NCI-H2107 treated with DMSO at 0.1 percent for 48 hours (cell line): ENCODE measurements around the gene CUL4A.
A peak's percentile ranks its signal among the peaks of the same experiment; 100 is the strongest.
"Not testable (repeated sequence)": the region's sequence is repeated elsewhere in the genome, so short reads cannot be mapped to it uniquely, and the experiment has no call there.

Experiments used
- DNase-seq: peaks from one replicate; lab custom pipeline; 2025; ENCODE audit not compliant: unreplicated experiment; lab: John Stamatoyannopoulos, UW

CUL4A gene

DNA sequence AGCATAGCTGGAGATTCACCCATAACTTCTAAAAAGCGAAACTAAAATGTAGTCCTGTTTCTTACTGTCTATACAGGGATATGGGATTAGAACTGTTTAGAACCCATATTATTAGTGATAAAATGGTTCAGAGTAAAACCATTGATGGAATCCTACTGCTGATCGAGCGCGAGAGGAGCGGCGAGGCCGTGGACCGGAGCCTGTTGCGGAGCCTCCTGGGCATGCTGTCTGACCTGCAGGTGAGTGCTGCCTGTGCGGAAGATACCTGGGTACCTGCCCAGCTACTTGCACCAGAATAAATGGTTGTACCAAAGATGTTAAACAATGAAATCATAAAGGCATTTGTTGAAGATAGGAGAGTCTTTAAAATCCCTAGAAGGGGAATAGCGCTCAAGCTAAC, 23.7 kb downstream of the CUL4A start:
- no peak for DNase-seq

DNA sequence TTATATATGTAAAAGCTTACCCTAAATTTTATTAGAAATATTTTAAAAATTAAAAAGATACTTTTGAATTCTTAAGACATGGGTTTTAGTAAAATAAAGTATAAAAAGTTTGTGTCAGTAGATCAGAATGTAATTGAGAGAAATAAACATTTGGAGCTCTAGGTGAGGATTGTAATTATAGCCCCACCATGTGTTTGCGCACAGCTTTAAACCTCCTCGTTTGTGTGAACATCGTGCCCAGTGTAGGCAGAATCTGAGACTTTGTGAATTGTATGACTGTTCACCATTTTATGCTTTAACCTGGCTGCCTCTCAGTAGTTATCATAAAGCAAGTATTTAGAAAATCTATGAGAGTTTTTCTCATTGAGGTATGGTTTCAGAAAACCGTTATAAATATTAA, 29.1 kb downstream of the CUL4A start:
- no peak for DNase-seq

DNA sequence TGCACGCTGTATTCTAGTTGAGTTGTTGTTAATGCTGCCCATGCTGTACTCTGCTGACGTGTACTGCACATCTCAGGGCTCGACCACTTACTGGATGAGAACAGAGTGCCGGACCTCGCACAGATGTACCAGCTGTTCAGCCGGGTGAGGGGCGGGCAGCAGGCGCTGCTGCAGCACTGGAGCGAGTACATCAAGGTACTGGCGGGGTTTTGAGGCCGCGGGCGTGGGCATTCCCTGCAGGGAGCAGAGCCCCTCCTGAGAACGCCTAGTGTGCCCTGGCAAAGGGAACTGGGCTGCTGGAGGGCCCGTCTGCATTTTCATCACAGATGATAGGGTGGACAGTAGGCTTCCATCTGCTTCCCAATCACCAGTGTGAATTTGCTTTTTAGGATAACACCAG, 29.9 kb downstream of the CUL4A start:
- no peak for DNase-seq

DNA sequence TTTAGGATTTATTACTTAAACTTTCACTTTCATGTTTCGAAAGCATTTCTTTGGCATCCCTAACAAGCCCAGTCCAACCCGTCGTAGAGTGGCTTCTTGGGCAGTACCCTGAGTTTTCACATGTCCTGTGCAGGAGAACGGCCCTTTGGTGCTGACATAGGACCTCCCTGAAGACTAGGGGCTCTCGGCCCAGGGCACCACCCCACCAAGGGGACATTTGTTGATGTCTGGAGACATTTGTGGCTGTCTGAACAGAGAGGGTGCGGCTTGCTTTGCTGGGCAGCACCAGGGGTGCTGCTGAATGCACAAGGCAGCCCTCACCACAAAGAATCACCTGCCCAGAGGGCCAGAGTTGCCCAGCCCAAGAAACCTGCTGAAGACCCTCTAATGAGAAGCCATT, 30.6 kb downstream of the CUL4A start:
- no peak for DNase-seq

DNA sequence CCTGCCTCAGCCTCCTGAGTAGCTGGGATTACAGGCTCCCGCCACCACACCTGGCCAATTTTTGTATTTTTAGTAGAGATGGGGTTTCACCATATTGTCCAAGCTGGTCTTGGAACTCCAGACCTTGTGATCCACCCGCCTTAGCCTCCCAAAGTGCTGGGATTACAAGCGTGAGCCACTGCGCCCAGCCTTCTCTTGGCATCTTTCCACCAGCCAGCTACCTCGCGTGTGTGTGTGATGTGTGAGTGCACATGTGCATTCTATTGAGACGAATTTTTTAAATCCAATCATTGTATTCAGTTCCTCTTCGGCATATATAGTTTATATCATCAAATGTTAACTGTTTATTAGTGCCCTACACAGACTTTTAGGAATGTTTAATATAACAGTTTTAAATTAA, 32.2 kb downstream of the CUL4A start:
- DNase-seq = not testable (repeated sequence)

DNA sequence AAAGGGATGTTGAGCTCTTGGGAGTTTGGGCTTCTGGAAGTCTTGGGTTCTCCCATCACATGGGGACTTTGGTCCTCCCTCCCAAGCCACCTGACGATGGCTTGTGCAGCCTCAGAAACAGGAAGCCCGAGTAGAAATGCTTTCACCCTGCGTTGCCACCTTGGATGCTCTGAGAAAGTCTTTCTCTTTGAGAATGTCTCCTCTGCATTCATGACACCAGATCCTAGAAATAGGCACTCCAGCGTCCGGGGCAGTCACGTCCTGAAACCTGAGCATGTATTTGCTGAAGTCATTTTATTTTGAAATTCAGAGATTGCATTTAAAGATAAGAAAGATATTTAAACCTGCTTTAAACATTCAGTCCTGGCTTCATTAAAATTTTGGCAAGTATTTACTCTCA, 34.4 kb downstream of the CUL4A start:
- no peak for DNase-seq

DNA sequence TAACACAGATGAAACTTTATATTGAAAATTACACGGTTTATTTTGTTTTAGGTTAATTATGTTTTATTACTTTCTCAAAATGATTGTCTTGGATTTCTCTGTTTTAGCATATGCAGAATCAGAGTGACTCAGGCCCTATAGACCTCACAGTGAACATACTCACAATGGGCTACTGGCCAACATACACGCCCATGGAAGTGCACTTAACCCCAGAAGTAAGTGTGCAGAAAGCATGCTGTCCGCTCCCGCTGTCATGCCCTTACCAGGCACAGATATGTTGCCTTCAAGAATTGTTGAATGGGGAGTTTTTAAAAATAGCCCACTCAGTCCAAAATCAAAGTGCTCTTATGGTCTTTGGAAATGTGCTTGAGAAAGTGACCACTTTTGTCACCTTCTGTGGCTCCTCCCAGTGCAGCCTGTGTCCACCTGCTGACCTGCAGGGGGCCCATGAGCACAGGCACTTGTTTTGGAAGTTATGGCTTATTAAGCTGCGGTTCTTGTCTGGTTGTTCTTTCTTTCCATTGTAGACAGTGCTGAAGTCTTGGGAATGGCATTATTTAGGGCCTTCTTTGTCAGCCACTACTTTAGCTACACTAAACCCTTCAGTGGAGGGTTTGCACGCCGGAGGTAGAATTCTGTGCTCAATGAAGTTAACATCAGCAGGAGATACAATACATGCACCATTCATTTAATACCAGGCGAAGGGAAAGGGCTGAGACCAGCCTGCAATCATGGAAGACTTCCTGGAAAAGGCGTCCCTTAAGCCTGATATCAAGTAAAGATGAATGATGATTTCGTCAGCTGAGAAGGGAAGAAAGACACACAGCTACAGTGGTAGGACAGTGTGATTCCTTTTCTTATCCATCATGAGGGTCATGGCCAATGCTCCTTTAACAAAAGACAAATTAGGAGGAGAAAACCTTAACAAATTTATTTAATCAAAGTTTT, 36.7 kb downstream of the CUL4A start:
- no peak for DNase-seq

DNA sequence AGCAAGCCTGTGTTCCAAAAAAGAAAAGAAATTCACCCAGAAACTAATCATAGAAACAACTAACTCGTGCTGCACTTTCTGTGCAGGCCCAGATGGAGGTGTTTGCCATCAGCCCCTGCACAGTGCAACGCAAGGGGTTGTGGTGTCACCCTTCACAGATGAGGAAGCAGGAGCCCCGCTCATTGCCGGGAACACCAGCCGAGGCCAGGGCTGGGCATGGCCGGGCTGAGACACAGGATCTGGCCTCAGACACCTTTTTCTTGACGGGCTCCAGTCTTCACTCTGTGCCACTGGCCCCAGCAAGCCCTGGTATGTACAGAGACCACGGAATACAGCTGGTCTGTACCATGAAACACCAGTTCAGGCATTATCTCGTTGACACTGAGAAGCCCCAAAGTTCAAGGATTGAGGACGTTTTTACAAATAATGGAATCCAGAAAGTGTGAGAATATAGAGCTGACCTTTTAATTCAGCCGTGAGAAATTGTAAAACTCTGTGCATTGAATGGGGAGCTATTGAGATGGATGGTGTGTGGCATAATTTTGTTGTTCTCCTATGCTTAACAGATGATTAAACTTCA, 43.2 kb downstream of the CUL4A start:
- no peak for DNase-seq

DNA sequence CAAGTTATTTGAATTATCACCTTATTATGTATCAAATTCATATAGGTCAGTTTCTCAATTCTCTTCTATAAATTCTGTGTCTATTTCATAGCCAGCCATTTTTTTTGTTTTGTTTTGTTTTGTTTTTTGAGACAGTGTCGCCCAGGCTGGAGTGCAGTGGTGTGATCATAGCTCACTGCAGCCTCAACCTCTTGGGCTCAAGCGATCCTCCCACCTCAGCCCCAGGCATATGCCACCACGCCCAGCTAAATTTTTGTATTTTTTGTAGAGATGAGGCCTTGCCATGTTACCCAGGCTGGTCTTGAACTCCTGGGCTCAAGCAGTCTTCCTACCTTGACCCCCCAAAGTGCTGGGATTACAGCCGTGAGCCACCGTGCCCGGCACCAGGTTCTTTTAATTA, 48.5 kb downstream of the CUL4A start:
- DNase-seq = not testable (repeated sequence)

DNA sequence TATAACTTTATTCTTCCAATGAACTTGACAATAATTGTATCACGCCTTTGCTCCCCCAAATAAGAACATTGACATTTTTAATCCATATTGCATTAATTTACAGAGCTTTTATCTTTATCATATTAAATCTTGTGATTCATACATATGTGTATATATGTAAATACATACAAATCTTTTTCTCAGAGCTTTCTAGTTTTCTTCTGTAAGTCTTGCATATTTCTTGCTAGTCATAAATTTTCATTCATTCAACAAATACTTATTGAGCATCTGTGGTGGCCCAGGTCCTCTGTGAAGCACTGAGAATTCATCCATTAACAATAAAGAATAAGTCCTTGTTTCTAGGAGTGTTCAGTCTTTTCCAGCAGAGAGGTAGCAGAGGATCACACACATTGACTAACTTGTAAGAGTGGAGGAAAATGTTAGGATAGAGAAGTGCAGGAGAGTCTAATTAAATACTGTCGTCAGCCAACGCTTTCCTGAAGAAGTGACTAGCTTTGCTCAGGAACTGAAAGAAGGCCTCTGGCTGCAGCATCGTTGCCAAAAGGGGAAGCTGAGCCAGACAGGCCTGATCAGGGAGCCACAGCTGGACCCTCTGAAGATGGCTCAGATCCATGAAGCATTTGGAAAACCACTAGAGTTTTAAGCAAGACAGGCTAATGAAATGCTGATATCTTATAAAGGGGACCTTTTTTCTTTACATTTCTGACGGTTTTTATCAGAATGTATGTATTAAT, 49.1 kb downstream of the CUL4A start:
- DNase-seq = no peak

DNA sequence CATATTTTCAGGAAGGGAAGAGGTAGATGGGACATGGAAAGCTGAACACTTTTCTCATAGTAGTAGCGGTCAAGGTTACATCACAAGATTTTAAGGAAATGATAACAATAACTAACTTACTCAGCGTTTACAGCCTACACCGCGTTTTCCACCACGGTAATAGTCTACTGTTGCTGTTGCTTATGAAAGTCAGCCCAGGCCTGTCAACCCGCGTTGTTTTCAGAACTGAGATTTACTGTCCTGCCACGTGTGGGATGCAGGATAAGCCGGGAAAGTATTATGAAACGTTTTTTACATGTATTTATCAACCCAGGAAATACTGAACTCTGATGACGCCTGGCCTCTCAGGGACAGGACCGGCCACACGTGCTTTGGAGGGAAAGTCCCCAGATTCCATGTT, 51.6 kb downstream of the CUL4A start:
- no peak for DNase-seq

DNA sequence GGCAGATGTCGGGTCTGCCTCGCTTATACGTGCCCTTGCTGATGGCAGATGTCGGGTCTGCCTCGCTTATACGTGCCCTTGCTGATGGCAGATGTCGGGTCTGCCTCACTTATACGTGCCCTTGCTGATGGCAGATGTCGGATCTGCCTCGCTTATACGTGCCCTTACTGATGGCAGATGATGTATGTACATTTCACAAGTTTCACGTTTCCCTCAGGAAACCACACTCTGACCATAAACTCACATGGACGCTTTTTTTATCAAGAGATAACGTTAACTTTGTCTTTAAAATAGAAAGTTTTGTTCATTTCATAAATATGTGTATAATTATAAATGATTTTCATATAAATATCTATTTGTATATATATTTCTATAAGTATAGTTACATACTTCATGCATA, 53.6 kb downstream of the CUL4A start:
- DNase-seq = not testable (repeated sequence)

DNA sequence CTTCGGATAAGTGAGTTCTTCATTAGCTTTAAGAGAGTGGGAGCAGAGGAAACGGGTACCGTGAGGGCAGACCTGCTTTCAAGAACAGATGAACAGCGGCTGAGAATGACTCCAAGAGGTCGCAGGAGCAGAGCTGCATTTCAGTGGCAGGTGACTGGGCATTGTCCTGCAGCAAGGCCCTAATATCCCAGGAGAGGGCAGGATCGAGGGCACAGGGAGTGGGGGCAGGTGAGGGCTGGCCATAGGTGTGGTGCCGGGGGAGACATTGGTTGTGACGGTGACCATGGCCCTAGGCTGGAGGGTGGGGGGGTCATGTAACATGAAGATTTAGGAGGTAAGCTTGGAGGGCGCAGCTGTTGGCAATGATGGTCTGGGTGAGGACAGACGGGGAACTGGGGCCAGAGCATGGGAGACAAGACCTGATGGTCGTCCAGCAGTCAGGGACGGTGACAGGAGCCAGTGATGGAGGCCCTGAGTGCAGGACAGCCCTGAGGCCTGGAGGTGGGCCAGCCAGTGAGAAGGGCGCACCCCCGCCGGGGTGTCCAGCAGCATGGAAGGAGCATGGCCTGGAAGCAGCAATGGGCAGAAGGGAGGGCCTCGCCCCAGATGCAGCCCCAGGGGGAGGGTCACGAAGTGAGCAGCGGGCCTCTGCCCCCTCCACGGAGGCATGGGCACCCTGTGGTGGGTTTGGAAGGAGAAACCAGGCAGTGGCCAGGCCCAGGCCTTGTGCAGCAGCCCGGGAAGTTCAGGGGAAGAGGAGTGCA, 58.4 kb downstream of the CUL4A start:
- no peak for DNase-seq

DNA sequence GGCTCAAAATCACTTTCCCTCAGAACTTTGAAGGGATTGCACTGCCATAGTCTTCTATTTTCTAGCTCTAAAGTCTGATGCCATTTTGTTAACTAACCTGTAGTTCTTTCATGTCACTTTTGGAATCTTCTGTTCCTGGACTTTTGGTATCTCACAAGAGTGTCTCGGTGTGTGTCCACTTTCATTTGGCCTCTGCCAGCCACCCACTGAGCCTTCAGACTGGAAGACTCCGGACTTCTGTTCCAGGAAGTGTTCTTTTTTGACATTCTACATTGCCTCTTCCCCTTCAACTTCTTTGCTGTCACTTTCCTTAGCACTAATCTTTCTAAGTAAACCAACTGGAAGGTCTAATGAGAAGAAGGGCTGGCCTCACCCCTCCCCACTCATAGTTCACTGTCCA, 62.6 kb downstream of the CUL4A start:
- DNase-seq = no peak

DNA sequence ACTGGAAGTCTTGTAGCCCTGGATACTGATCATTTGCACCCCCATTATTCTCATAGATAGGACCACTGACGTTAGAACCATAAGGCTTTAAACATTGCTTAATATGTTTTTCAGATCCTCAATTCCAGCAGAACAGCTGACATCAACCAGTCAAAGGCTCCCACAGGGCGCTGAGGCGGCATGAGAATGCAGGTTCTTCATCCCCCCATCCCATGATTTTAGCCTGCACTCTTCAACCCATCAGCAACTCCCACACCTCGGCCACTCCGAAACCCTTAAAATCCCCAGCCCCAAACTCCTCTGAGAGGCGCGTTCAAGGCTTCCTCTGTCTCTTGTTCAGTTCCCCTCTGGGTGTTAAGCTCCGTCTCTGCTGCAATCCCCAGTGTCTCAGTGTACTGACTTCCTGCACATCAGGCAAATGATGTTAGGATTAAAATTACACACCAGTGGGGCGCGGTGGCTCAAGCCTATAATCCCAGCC, 63.3 kb downstream of the CUL4A start:
- no peak for DNase-seq

DNA sequence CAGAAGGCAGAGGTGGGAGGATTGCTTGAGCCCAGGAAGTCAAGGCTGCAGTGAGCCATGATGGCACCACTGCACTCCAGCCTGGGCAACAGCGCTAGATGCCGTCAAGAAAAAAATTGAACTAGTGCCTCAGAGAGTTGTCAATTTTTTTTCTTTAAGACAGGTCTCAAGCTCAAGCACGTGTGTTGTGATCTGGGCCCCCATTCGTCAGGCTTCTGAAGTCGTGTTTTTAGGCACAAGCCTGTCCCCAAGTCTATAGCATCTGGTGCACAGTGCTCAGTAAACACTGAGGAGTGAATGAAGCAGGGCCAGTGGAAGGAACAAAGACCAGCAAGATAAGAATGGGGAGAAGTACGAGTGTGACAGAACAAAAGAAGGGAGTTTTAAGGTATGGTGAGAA, 63.9 kb downstream of the CUL4A start:
- DNase-seq = no peak

DNA sequence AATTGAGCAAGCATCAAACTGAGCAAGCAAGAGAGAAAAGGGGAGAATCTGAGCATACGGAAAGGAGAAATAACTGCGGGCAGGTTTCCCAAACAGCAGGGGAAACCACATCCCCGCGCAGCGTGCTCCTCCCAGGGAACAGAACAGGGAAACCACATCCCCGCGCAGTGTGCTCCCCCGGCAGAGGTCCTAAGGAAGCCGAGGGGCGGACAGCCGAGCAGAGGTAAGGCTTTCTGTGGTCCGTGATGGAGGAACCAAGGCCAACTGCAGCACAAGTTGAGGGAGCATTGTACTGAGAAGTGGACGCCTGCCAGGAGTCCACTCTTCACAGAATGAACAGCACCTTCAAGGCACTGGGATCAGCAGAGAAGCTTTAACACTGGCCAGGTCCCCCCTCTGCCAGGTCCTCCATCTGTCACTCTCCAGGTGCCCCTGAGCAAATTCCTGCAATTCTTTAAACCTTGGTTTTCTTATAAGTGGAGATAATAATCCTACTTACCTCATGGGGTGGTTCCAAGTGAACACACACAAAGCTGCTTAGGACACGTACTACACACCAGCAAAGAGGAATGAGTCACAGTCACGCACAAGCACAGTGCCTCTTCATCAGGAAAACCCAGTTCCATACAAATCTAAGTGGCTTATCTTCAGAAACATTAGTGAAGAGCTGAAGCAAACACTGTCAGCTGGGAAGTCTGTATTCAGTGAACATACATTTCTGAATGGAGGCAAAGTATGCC, 64.6 kb downstream of the CUL4A start:
- DNase-seq = no peak

DNA sequence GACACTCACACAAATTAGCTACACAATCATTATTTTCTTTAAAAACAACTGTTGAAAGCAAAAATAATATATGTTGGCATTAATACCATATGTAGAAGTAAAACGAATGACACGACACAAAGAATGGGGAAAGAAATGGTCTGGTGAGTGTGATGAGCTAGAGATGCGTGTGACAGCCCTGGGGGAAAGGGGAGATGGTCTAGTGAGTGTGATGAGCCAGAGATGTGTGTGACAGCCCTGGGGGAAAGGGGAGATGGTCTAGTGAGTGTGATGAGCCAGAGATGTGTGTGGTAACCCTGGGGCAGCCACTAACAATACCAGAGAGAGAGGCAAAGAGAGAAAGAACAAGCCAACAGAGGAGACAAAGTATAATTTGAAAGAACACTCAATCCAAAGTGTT, 65.3 kb downstream of the CUL4A start:
- DNase-seq = no peak

DNA sequence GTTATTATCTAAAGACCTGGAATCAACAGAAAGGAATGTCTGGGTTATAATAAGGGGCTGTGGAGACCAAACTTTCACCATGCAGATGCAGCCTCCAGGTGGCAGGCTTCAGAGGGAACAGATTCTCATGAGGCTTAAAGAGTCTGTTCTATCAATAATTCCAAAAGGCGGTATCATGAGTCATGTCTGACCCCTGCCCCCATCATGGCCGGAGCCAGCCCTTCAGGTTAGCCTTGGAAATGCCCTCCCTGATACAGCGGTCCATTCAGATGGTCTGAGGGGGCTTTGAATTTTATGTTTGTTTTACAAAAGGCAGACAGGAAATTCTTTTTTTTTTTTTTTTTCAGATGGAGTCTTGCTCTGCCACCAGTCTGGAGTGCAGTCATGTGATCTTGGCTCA, 66.0 kb downstream of the CUL4A start:
- peak; percentile 44 for DNase-seq

DNA sequence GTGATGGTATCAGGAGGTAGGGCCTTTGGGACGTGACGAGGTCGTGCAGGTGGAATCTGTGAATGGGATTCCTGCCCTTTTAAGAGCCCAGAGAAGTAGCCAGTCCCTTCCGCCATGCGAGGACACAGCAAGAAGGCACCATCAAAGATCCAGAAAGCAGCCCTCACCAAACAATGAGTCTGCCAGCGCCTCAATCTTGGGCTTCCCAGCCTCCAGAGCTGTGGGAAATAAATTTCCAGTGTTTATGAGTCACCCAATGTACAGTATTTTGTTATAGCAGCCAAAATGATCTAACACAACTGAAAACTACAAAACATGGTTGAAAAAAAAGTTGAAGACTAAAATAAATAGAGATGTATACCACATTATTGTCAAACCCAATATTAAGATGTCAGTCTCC, 70.7 kb downstream of the CUL4A start:
- no peak for DNase-seq
